DND-41 (cell line): ENCODE data around the gene ARSB.
A peak's percentile ranks its signal among the peaks of the same experiment; 100 is the strongest.

Experiments
- ATAC-seq: fragments of 200-7000 bp; cut with Tn5 transposase; 3 replicates; pipeline ENCODE4 v1.9.1; 2021; ENCODE audit warnings: low read depth; ENCODE audit not compliant: insufficient read depth
- DNase-seq: peaks from one replicate; pipeline ENCODE4 v3.0.0-alpha.2; 2020
- H2AFZ ChIP-seq: 2 replicates; pipeline ENCODE4 v1.6.0; 2012; ENCODE audit warnings: low read depth, low read length
- H3K27ac ChIP-seq: 2 replicates; pipeline ENCODE4 v1.5.1; 2012; ENCODE audit warnings: low read length, inconsistent platforms
- H3K27me3 ChIP-seq: fragments of 200-600 bp; sonication (generic); 2 replicates; pipeline ENCODE4 v1.6.0; 2012; ENCODE audit warnings: low read length, mild to moderate bottlenecking, inconsistent platforms; ENCODE audit not compliant: insufficient read depth, poor library complexity
- H3K36me3 ChIP-seq: 2 replicates; pipeline ENCODE4 v1.5.1; 2012; ENCODE audit warnings: low read length, inconsistent platforms; ENCODE audit not compliant: insufficient read depth
- H3K4me1 ChIP-seq: 2 replicates; pipeline ENCODE4 v1.5.1; 2012; ENCODE audit warnings: mild to moderate bottlenecking, low read length; ENCODE audit not compliant: insufficient read depth
- H3K4me2 ChIP-seq: 2 replicates; pipeline ENCODE4 v1.6.0; 2012; ENCODE audit warnings: mild to moderate bottlenecking, moderate library complexity, low read length, inconsistent platforms; ENCODE audit not compliant: insufficient read depth
- H3K4me3 ChIP-seq, 2 experiments: fragments of 200-600 bp in 1 of 2; shearing (Covaris generic) in 1 of 2; 2 replicates each; pipeline ENCODE4 v1.5.1; 2012 to 2016; ENCODE audit warnings: inconsistent platforms in 2 of 2, low read length in 2 of 2, mild to moderate bottlenecking in 2 of 2, low read depth in 1 of 2, moderate library complexity in 1 of 2
- H3K79me2 ChIP-seq: 2 replicates; pipeline ENCODE4 v1.6.0; 2012; ENCODE audit warnings: low read length, inconsistent platforms; ENCODE audit not compliant: insufficient read depth
- H3K9ac ChIP-seq: 2 replicates; pipeline ENCODE4 v1.6.0; 2012; ENCODE audit warnings: low read depth, mild to moderate bottlenecking, inconsistent platforms, low read length, moderate library complexity
- H3K9me3 ChIP-seq: 2 replicates; pipeline ENCODE4 v1.5.1; 2012; ENCODE audit warnings: low read length, moderate library complexity, mild to moderate bottlenecking, inconsistent platforms; ENCODE audit not compliant: insufficient read depth, severe bottlenecking
- H4K20me1 ChIP-seq: 2 replicates; pipeline ENCODE4 v1.6.0; 2012; ENCODE audit warnings: low read length; ENCODE audit not compliant: insufficient read depth
- EZH2 ChIP-seq: IDR thresholded peaks from 3 replicates; pipeline ENCODE4 v1.6.1; 2012; ENCODE audit warnings: borderline replicate concordance, low read depth, mild to moderate bottlenecking, moderate library complexity, low read length, inconsistent platforms; ENCODE audit not compliant: severe bottlenecking
- TF ChIP-seq, protein P1 (sequence below): IDR thresholded peaks from 2 replicates; pipeline ENCODE4 v1.5.1; 2012; ENCODE audit warnings: borderline replicate concordance, low read length, moderate library complexity, mild to moderate bottlenecking; ENCODE audit not compliant: poor library complexity, severe bottlenecking; ENCODE audit errors: extremely low read depth

The ARSB gene

DNA sequence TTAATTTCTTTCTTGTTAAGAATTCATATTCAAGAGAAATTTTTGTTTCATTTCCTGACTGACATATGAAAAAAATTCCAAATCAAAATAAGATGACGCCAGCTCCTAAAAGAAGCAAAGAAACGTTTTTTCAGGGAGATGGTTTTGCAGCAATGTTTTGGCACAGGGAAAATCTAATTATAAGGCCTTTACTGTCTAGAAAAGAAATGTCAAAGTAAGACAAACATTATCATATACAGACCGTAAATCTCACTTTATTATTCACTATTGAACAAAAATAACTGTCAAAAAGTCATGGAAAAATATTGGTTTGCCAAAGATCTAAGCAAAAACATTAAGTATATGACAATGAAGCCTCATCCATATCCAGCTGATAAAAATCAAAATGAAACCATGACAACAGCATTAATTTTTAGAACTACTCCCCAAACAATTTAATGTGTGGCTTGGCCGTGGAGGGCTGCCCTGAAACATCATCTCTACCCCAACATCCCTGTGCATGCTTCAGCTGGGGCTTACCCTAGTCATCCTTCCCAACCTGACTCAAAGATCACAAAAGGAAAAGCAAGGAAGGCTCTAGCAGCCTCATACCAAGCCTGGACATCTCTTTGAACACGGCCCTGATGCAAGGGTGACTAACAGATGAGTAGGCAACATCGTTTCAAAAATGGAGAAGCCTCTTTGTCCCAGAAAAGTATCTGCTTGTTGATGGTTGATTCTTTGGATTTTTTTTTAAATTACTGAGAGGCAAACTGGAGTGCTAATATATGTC is 95.6 kb downstream of the ARSB start:
- TF ChIP-seq EZH2, result no peak
- TF ChIP-seq, protein P1, sequence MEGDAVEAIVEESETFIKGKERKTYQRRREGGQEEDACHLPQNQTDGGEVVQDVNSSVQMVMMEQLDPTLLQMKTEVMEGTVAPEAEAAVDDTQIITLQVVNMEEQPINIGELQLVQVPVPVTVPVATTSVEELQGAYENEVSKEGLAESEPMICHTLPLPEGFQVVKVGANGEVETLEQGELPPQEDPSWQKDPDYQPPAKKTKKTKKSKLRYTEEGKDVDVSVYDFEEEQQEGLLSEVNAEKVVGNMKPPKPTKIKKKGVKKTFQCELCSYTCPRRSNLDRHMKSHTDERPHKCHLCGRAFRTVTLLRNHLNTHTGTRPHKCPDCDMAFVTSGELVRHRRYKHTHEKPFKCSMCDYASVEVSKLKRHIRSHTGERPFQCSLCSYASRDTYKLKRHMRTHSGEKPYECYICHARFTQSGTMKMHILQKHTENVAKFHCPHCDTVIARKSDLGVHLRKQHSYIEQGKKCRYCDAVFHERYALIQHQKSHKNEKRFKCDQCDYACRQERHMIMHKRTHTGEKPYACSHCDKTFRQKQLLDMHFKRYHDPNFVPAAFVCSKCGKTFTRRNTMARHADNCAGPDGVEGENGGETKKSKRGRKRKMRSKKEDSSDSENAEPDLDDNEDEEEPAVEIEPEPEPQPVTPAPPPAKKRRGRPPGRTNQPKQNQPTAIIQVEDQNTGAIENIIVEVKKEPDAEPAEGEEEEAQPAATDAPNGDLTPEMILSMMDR, result no peak
- no peak overlapping the region for H3K4me2 ChIP-seq
- H3K9me3 ChIP-seq, result no peaks in the 10 kb centered on the region
- H3K79me2 ChIP-seq, result no peaks in the 10 kb centered on the region
- H2AFZ ChIP-seq, result no peak overlapping the region
- DNase-seq (no peak), ATAC-seq (no peak)
- no peaks in the 10 kb centered on the region for H4K20me1 ChIP-seq
- no peak overlapping the region for H3K9ac ChIP-seq
- H3K27me3 ChIP-seq, result no peaks in the 10 kb centered on the region
- peaks cover 8% of the 10 kb centered on the region; the same call in 1 of the 2 replicates for H3K36me3 ChIP-seq
- H3K4me3 ChIP-seq, result no peak overlapping the region
- no peak overlapping the region for H3K27ac ChIP-seq
- H3K4me1 ChIP-seq, result peaks cover 12% of the 10 kb centered on the region

DNA sequence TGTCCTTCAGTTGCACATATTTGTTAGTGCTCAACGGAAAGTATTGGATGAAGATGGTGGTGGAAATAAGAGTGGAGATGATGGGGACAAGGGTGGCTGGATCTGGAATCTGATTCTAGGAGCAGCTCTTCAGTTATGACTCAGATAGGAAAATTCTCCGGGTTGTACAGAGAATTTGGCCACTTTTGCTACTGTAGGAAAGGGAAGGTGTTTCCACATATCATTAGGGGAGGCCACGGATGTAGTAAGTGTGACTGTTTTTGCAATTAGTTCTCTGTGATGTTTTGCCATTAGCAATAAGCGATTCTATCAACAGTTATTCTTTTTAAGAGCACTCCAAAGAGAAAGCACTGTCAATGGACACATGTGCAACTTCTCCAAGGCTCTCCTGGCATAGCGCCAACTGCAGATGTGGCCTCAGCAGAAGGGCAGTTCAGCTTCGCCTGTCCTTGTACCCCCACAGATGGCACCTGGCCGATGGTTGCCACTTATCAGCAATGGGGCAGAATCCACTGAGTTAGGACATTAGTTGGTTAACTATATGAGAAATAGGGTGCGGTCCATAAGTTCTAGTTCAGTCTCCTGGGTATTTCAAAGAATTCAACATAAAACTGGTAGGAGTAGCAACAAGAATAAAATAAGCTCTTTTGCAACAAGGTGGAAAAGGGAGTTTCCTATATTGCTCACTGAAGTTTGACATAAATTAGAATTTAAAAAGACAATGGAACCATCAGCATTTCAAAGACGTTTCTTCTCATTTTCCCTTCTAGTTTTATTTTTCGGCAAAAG is 96.3 kb downstream of the ARSB start:
- no peaks in the 10 kb centered on the region for H3K27me3 ChIP-seq
- no peak overlapping the region for H3K4me3 ChIP-seq
- no peak for ATAC-seq
- H3K4me2 ChIP-seq, result no peak overlapping the region
- no peak for DNase-seq
- H3K79me2 ChIP-seq, result no peaks in the 10 kb centered on the region
- TF ChIP-seq, protein P1, result no peak
- TF ChIP-seq EZH2, result no peak
- no peaks in the 10 kb centered on the region for H4K20me1 ChIP-seq
- peaks cover 8% of the 10 kb centered on the region; the same call in 1 of the 2 replicates for H3K36me3 ChIP-seq
- H3K4me1 ChIP-seq, result peaks cover 4% of the 10 kb centered on the region
- no peak overlapping the region for H3K27ac ChIP-seq
- no peak overlapping the region for H2AFZ ChIP-seq
- H3K9me3 ChIP-seq, result no peaks in the 10 kb centered on the region
- no peak overlapping the region for H3K9ac ChIP-seq

DNA sequence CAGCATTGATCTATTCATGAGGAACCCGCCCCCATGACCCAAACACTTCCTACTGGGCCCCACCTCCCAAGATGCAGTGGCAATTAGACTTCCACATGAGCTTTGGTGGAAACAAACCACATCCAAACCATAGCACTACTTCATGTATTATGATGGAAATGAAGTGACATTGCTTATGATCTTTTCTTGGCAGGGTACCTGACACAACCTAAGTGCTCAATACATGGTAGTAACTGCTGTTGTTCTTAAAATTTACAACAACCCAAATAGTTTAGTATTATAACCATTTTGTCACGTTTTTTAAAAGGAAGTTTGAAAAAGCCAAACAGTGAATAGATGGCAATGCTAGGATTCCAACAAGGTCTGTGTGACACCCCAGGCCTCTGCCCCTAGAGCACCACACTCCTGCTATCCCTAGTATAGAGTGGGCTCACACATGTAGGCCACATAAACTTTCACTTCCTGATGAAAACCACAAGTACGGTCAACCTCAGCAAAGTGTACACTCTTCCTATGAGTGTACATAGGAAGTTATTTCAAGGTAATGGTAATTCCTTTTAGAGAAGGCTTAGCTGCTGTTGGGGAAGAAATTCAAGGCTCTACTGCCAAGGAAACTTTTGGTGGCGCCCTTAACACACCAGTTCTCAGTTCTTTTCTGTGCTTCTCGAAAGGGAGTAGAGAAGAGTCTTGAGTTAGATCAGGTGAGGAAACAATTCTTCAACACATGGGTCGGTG is 97.6 kb downstream of the ARSB start:
- Histone ChIP-seq H3K36me3 (peaks cover 11% of the 10 kb centered on the region; the same call in 1 of the 2 replicates), H3K9ac (no peak overlapping the region), H3K4me1 (no peaks in the 10 kb centered on the region), H3K79me2 (no peaks in the 10 kb centered on the region), H3K9me3 (no peaks in the 10 kb centered on the region), H3K4me3 (no peak overlapping the region), H3K27me3 (no peaks in the 10 kb centered on the region), H2AFZ (no peak overlapping the region), H3K4me2 (no peak overlapping the region), H4K20me1 (no peaks in the 10 kb centered on the region), H3K27ac (no peak overlapping the region)
- DNase-seq (no peak), ATAC-seq (peak; percentile 58; the same call in 2 of the 3 replicates)
- TF ChIP-seq, protein P1, result no peak
- TF ChIP-seq EZH2, result no peak
